ENCODE results near the gene LBHD1. TPM values are rescaled to one million over a fixed set of nuclear protein-coding genes. Genes with fewer than 3 reads are reported as not detected.

Gene LBHD1
- total and polyA plus RNA-seq, 2 of the 13 experiments (the other 11 are each of a cell fraction or from before 2014, with no cell fraction given), result 3.2 to 3.7 TPM

DNA sequence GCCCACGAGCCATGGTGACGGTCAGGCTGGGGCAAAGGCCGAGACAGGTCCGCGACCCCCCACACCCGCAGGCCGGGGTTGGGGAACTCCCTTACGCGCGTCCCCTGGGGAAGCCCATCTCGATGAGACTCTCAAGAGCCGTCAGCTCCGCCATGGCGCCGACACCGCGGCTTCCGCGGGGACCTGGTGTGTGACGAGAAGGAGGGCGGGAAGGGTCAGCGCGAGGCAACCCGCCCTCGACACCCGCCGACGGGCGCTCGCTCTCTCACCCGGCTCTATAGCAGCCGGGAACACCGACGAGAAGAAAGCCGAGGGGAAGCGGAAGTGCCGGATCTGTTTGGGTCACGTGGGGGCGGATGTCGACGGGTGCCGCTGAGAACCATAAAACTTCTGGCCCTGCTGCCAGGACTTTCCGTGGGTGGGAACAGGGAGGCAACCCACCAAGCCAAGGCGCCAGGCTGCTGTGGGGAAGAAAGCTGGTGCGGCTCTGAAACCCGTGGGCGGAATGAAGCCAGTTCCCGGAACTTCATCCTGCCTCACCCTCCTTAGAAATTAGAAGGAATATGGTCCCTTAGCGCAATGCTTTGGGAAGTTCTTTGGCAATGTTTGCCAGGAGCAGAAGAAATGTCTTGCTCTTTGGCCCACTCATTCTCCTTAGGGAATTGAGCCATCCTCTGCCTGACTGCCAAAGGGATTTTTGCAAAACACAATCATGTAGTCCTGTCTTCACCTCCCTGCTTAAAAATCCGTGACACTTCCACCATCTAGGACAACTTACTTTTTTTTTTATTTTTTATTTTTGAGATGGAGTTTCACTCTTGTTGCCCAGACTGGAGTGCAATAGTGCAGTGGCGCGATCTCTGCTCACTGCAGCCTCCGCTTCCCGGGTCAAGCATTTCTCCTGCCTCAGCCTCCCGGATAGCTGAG is 7.0 kb upstream of the LBHD1 start, which contains the start of gene UBXN1 (continued):
- TF ChIP-seq, protein P1, sequence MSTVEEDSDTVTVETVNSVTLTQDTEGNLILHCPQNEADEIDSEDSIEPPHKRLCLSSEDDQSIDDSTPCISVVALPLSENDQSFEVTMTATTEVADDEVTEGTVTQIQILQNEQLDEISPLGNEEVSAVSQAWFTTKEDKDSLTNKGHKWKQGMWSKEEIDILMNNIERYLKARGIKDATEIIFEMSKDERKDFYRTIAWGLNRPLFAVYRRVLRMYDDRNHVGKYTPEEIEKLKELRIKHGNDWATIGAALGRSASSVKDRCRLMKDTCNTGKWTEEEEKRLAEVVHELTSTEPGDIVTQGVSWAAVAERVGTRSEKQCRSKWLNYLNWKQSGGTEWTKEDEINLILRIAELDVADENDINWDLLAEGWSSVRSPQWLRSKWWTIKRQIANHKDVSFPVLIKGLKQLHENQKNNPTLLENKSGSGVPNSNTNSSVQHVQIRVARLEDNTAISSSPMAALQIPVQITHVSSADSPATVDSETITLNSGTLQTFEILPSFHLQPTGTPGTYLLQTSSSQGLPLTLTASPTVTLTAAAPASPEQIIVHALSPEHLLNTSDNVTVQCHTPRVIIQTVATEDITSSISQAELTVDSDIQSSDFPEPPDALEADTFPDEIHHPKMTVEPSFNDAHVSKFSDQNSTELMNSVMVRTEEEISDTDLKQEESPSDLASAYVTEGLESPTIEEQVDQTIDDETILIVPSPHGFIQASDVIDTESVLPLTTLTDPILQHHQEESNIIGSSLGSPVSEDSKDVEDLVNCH (CRISPR knock-in tag; IDR thresholded peaks at IDR 0.05), result no peak
- TF ChIP-seq HOXA9 (CRISPR knock-in tag; IDR thresholded peaks at IDR 0.05; ENCODE audit: borderline replicate concordance) (no peak), GTF2F1 (IDR thresholded peaks at IDR 0.05; ENCODE audit: low read length) (no peak), AGO2 (optimal IDR thresholded peaks at IDR 0.05; ENCODE audit: low read depth, low read length) (peak; percentile 77), HOXD1 (CRISPR knock-in tag; IDR thresholded peaks at IDR 0.05) (no peak), KLF9 (CRISPR knock-in tag; IDR thresholded peaks at IDR 0.05; ENCODE audit: low read depth) (no peak), RFXANK (CRISPR knock-in tag; IDR thresholded peaks at IDR 0.05) (no peak), PCBP1 (IDR thresholded peaks at IDR 0.05; ENCODE audit: borderline replicate concordance, low read depth, low read length) (peak; percentile 84; the same call in 1 of the 2 replicates), HES4 (CRISPR knock-in tag; IDR thresholded peaks at IDR 0.05; ENCODE audit: borderline replicate concordance) (no peak), MYNN (CRISPR knock-in tag; IDR thresholded peaks at IDR 0.05; ENCODE audit: low read depth) (peak; percentile 85; the same call in 1 of the 2 replicates), ZNF282 (IDR thresholded peaks at IDR 0.05; ENCODE audit: partially characterized antibody) (no peak), MED1 (CRISPR knock-in tag; IDR thresholded peaks at IDR 0.05) (peak; percentile 57; the same call in 1 of the 2 replicates), PCBP2 (optimal IDR thresholded peaks at IDR 0.05; ENCODE audit: low read depth, low read length, poor library complexity, severe bottlenecking) (no peak), ZSCAN20 (CRISPR knock-in tag; IDR thresholded peaks at IDR 0.05; ENCODE audit: borderline replicate concordance) (0 out of 2 replicates have a peak, but pooled peaks have one; percentile 12), TAF1 (CRISPR knock-in tag; IDR thresholded peaks at IDR 0.05) (peak; percentile 69)
- TF ChIP-seq, protein P2, sequence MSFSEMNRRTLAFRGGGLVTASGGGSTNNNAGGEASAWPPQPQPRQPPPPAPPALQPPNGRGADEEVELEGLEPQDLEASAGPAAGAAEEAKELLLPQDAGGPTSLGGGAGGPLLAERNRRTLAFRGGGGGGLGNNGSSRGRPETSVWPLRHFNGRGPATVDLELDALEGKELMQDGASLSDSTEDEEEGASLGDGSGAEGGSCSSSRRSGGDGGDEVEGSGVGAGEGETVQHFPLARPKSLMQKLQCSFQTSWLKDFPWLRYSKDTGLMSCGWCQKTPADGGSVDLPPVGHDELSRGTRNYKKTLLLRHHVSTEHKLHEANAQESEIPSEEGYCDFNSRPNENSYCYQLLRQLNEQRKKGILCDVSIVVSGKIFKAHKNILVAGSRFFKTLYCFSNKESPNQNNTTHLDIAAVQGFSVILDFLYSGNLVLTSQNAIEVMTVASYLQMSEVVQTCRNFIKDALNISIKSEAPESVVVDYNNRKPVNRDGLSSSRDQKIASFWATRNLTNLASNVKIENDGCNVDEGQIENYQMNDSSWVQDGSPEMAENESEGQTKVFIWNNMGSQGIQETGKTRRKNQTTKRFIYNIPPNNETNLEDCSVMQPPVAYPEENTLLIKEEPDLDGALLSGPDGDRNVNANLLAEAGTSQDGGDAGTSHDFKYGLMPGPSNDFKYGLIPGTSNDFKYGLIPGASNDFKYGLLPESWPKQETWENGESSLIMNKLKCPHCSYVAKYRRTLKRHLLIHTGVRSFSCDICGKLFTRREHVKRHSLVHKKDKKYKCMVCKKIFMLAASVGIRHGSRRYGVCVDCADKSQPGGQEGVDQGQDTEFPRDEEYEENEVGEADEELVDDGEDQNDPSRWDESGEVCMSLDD (CRISPR knock-in tag; IDR thresholded peaks at IDR 0.05; ENCODE audit: borderline replicate concordance), result no peak
- TF ChIP-seq, protein P3, sequence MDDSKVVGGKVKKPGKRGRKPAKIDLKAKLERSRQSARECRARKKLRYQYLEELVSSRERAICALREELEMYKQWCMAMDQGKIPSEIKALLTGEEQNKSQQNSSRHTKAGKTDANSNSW (CRISPR knock-in tag; IDR thresholded peaks at IDR 0.05; ENCODE audit: borderline replicate concordance), result 0 out of 2 replicates have a peak, but pooled peaks have one; percentile 33
- TF ChIP-seq, protein P4, sequence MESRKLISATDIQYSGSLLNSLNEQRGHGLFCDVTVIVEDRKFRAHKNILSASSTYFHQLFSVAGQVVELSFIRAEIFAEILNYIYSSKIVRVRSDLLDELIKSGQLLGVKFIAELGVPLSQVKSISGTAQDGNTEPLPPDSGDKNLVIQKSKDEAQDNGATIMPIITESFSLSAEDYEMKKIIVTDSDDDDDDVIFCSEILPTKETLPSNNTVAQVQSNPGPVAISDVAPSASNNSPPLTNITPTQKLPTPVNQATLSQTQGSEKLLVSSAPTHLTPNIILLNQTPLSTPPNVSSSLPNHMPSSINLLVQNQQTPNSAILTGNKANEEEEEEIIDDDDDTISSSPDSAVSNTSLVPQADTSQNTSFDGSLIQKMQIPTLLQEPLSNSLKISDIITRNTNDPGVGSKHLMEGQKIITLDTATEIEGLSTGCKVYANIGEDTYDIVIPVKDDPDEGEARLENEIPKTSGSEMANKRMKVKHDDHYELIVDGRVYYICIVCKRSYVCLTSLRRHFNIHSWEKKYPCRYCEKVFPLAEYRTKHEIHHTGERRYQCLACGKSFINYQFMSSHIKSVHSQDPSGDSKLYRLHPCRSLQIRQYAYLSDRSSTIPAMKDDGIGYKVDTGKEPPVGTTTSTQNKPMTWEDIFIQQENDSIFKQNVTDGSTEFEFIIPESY (CRISPR knock-in tag; IDR thresholded peaks at IDR 0.05), result peak; percentile 9; the same call in 1 of the 2 replicates

All from HepG2 (cell line).